Neural crest cell (in vitro differentiated cells): ENCODE data around the gene WBP11. TPM values are rescaled to one million over a fixed set of nuclear protein-coding genes. Genes with fewer than 3 reads are reported as not detected.

Source experiments
- DNase-seq: peaks from one replicate; pipeline ENCODE4 v3.0.0; 2021; ENCODE audit warnings: low read depth, mixed read lengths, low spot score
- H3K27ac Mint-ChIP-seq: one replicate; pipeline ENCODE4 v1.8.0; 2021; ENCODE audit warnings: mild to moderate bottlenecking, mixed read lengths; ENCODE audit not compliant: unreplicated experiment
- H3K27me3 Mint-ChIP-seq: 2 replicates; pipeline ENCODE4 v1.8.0; 2021; ENCODE audit warnings: low read depth, mild to moderate bottlenecking, mixed read lengths
- H3K36me3 Mint-ChIP-seq: 2 replicates; pipeline ENCODE4 v1.8.0; 2021; ENCODE audit warnings: low read depth, mild to moderate bottlenecking, mixed read lengths
- H3K4me1 Mint-ChIP-seq: 2 replicates; pipeline ENCODE4 v1.8.0; 2021; ENCODE audit warnings: mixed read lengths
- H3K4me3 Mint-ChIP-seq: one replicate; pipeline ENCODE4 v1.8.0; 2021; ENCODE audit warnings: mild to moderate bottlenecking, mixed read lengths
- H3K9me3 Mint-ChIP-seq: 2 replicates; pipeline ENCODE4 v1.8.0; 2021; ENCODE audit warnings: mixed read lengths
- total RNA-seq: library from RNA; stranded (reverse); gene quantifications from 2 replicates; pipeline ENCODE4 v1.2.1, GENCODE V29; 2021
- TF ChIP-seq, protein P1 (sequence below): fragments of 200-600 bp; sonication (generic); conservative IDR thresholded peaks from 2 replicates; pipeline ENCODE4 v1.5.0; 2021; ENCODE audit warnings: antibody characterized with exemption, mild to moderate bottlenecking

The WBP11 gene
- total RNA-seq, 1 donor from 2014 or later = 101 TPM

DNA sequence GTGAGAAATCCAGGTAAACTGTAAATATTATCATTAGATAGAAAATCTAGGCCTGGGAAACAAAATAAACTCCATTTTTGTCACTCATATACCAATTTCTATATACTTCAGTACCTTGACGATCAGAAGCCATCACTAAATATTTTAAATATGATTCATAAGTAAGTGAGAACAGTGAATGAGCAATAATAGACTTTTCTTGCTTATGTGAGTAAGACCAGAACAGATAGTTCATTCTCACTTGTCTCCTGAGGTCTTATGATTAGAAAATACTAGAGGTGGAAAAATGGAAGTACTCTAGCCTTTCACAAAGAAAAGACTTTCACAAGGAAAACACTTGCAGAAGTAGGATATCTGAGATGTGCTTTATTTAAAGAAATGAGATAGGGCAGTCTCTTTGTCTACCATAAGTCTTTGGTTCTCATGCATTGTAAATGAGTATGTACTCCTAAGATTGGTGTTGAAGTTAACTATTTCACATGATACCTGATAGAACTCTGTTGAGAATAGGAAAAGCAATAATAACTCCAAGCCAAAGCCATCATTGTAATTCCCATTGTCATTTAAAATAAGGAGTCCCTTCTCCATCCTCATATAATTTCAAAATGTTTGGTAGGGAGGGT is 20.8 kb upstream of the WBP11 start:
- H3K27ac Mint-ChIP-seq = no peak overlapping the region
- TF ChIP-seq, protein P1, sequence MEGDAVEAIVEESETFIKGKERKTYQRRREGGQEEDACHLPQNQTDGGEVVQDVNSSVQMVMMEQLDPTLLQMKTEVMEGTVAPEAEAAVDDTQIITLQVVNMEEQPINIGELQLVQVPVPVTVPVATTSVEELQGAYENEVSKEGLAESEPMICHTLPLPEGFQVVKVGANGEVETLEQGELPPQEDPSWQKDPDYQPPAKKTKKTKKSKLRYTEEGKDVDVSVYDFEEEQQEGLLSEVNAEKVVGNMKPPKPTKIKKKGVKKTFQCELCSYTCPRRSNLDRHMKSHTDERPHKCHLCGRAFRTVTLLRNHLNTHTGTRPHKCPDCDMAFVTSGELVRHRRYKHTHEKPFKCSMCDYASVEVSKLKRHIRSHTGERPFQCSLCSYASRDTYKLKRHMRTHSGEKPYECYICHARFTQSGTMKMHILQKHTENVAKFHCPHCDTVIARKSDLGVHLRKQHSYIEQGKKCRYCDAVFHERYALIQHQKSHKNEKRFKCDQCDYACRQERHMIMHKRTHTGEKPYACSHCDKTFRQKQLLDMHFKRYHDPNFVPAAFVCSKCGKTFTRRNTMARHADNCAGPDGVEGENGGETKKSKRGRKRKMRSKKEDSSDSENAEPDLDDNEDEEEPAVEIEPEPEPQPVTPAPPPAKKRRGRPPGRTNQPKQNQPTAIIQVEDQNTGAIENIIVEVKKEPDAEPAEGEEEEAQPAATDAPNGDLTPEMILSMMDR = no peak
- H3K4me1 Mint-ChIP-seq = no peaks in the 10 kb centered on the region
- H3K9me3 Mint-ChIP-seq = no peaks in the 10 kb centered on the region
- H3K27me3 Mint-ChIP-seq = no peaks in the 10 kb centered on the region
- H3K36me3 Mint-ChIP-seq = no peaks in the 10 kb centered on the region
- no peak for DNase-seq
- no peak overlapping the region for H3K4me3 Mint-ChIP-seq

- H3K4me3 Mint-ChIP-seq = no peak within 1 kb of the TSS
- TF ChIP-seq, protein P1 = no peak
- no peaks in the 10 kb centered on the region for H3K4me1 Mint-ChIP-seq
- no peaks in the 10 kb centered on the region for H3K36me3 Mint-ChIP-seq
- H3K9me3 Mint-ChIP-seq = peaks cover 6% of the 10 kb centered on the region
- DNase-seq = no peak
- H3K27me3 Mint-ChIP-seq = peaks cover 5% of the 10 kb centered on the region
- H3K27ac Mint-ChIP-seq = no peak within 1 kb of the TSS
Measured at GRCh38 chr12:14814014-14814413, 10.7 kb upstream of the WBP11 start, which contains the start of gene SMCO3. TSS of gene SMCO3 (minus strand) at chr12:14814182. CDS start at chr12:14806680, 7,502 bp downstream.

DNA sequence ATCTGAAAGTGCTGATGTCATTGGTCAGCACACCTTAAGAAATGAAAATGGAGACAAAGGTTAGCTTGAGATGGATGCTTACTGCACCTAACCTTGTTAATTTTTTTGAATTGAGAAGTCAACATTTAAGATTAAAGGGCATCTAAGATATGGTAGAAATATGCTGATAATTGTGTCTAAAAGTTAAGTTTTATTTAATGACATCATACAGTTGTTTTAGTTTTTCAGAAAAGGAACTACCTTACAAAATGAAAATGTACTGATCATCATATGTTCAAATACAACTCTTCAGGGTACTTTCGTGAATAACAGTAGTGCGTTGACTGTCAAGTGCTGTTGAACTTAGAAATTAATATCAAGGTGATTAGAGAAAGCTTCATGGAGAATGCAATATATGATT is 8.2 kb upstream of the WBP11 start:
- no peak for DNase-seq
- H3K9me3 Mint-ChIP-seq = no peaks in the 10 kb centered on the region
- TF ChIP-seq, protein P1 = no peak
- H3K36me3 Mint-ChIP-seq = no peaks in the 10 kb centered on the region
- H3K27ac Mint-ChIP-seq = no peak overlapping the region
- H3K27me3 Mint-ChIP-seq = peaks cover 3% of the 10 kb centered on the region
- no peak overlapping the region for H3K4me3 Mint-ChIP-seq
- H3K4me1 Mint-ChIP-seq = no peaks in the 10 kb centered on the region

DNA sequence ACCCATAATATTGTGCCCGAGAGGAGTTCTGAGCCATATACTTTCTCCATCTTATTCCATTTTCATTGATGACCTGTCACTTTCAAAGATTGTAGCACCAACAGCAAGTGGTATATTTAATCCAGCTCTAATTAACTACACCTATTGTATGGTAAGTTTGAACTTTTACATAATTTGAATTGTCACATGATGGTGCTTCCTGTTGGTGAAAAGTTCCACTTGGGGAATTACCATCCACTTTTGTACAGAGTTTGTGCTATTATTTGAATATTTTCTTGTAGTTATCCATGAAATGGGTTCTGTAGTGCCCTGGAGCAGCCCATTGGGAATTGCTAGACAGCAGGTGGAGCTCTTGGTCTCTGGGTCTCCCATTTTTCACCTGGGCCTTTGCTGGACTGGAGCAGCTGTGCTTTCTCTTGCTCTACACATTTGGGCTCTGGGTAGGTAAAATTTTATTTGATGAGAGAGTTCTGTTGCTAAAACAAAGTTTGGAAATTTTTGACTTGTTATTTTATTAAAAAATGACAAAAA is 7.7 kb upstream of the WBP11 start:
- no peak for DNase-seq
- H3K9me3 Mint-ChIP-seq = no peaks in the 10 kb centered on the region
- no peaks in the 10 kb centered on the region for H3K36me3 Mint-ChIP-seq
- H3K27me3 Mint-ChIP-seq = peaks cover 3% of the 10 kb centered on the region
- no peaks in the 10 kb centered on the region for H3K4me1 Mint-ChIP-seq
- no peak overlapping the region for H3K4me3 Mint-ChIP-seq
- TF ChIP-seq, protein P1 = no peak
- no peak overlapping the region for H3K27ac Mint-ChIP-seq

DNA sequence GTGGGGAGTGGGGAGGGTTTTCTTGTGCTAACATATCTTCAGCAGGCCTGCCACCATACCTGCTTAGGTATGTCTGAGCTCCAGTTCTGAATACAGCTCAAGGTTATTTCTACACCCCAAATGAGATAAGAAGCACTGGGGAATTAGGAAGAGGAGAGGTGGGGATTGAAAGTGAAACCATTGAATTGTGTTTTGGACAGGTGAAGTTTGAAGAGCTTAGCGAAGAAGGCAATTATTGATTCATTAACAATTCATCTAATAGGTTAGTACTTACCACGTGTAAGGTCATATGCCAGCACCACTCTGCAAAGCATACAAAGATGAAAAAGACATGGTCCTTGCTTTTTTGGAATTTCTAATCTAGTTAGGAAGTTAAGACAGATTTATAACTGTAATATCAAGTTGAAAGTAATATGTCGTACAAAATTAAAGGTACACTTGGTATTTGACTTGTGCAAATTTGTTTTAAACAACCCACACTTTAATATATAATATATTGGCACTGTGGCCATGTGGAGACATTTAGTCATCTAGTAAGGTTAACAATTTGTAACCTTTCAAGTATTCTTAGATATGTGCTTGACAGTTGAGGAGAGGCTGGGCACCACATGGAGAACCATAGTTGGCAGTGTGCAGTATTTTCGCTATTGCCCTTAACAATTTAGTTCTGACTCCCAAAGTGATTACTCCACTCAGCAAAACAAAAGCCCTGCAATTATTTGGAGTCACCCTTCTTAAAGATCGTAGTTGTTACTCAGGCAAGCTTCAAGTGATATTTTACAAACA is 7.1 kb upstream of the WBP11 start:
- Mint-ChIP-seq H3K4me3 (no peak overlapping the region), H3K4me1 (no peaks in the 10 kb centered on the region), H3K27me3 (peaks cover 3% of the 10 kb centered on the region), H3K36me3 (no peaks in the 10 kb centered on the region), H3K27ac (no peak overlapping the region), H3K9me3 (no peaks in the 10 kb centered on the region)
- DNase-seq = no peak
- TF ChIP-seq, protein P1 = no peak
